GM23338 (cell line): ENCODE measurements around the gene GFER. TPM values are rescaled to one million over a fixed set of nuclear protein-coding genes. Genes with fewer than 3 reads are reported as not detected.

Experiments
- ATAC-seq: fragments of 200-7000 bp; cut with Tn5 transposase; 3 replicates; pipeline ENCODE4 v1.9.1; 2020
- DNase-seq: peaks from one replicate; pipeline ENCODE4 v3.0.0-alpha.2; 2015; ENCODE audit warnings: low spot score
- H2AFZ ChIP-seq: fragments of 200-600 bp; sonication (generic); 2 replicates; pipeline ENCODE4 v1.8.0; 2016; ENCODE audit warnings: antibody characterized with exemption, mild to moderate bottlenecking, moderate library complexity
- H3F3A ChIP-seq: fragments of 200-600 bp; sonication (generic); replicated peaks from 2 replicates; pipeline ENCODE4 v1.8.0; 2017; ENCODE audit warnings: antibody characterized with exemption, mixed run types, low read depth
- H3K27ac ChIP-seq: fragments of 200-600 bp; sonication (generic); 2 replicates; pipeline ENCODE4 v1.6.1; 2016; ENCODE audit warnings: low read depth
- H3K27me3 ChIP-seq: fragments of 200-600 bp; sonication (generic); 2 replicates; pipeline ENCODE4 v1.8.0; 2016; ENCODE audit warnings: mild to moderate bottlenecking, mixed run types, moderate library complexity; ENCODE audit not compliant: insufficient read depth
- H3K36me3 ChIP-seq: fragments of 200-600 bp; sonication (generic); 2 replicates; pipeline ENCODE4 v1.8.0; 2016; ENCODE audit warnings: mild to moderate bottlenecking; ENCODE audit not compliant: insufficient read depth
- H3K4me1 ChIP-seq: fragments of 200-600 bp; sonication (generic); 2 replicates; pipeline ENCODE4 v1.8.0; 2016; ENCODE audit warnings: mild to moderate bottlenecking, moderate library complexity; ENCODE audit not compliant: insufficient read depth
- H3K4me2 ChIP-seq: fragments of 200-600 bp; sonication (generic); 2 replicates; pipeline ENCODE4 v1.7.1; 2017; ENCODE audit warnings: mixed run types
- H3K4me3 ChIP-seq: fragments of 200-600 bp; sonication (generic); 2 replicates; pipeline ENCODE4 v1.6.1; 2016; ENCODE audit warnings: mixed run types
- H3K79me2 ChIP-seq: fragments of 200-600 bp; sonication (generic); replicated peaks from 2 replicates; pipeline ENCODE4 v1.8.0; 2017; ENCODE audit warnings: mild to moderate bottlenecking; ENCODE audit not compliant: insufficient read depth
- H3K9me2 ChIP-seq: fragments of 200-600 bp; sonication (generic); 2 replicates; pipeline ENCODE4 v1.8.0; 2017; ENCODE audit not compliant: insufficient read depth
- H4K20me1 ChIP-seq: fragments of 200-600 bp; sonication (generic); replicated peaks from 2 replicates; pipeline ENCODE4 v1.8.0; 2017; ENCODE audit warnings: mild to moderate bottlenecking; ENCODE audit not compliant: insufficient read depth
- H3K27ac Mint-ChIP-seq: 2 replicates; pipeline ENCODE4 v1.8.0; 2020; ENCODE audit warnings: inconsistent platforms, mild to moderate bottlenecking, moderate library complexity, mixed read lengths
- H3K27me3 Mint-ChIP-seq: 3 replicates; pipeline ENCODE4 v1.8.0; 2022; ENCODE audit warnings: low read depth, mild to moderate bottlenecking, moderate library complexity, mixed read lengths, inconsistent platforms; ENCODE audit not compliant: insufficient read depth, poor library complexity
- H3K36me3 Mint-ChIP-seq: 3 replicates; pipeline ENCODE4 v1.8.0; 2021; ENCODE audit warnings: low read depth, mild to moderate bottlenecking, inconsistent platforms, moderate library complexity, mixed read lengths
- H3K4me1 Mint-ChIP-seq: 3 replicates; pipeline ENCODE4 v1.8.0; 2020; ENCODE audit warnings: mild to moderate bottlenecking, inconsistent platforms, mixed read lengths
- H3K4me3 Mint-ChIP-seq: 3 replicates; pipeline ENCODE4 v1.8.0; 2021; ENCODE audit warnings: moderate library complexity, mild to moderate bottlenecking, inconsistent platforms, mixed read lengths
- H3K9me3 Mint-ChIP-seq: 3 replicates; pipeline ENCODE4 v1.8.0; 2020; ENCODE audit warnings: moderate library complexity, mild to moderate bottlenecking, inconsistent platforms, mixed read lengths
- CTCF ChIP-seq, 2 experiments: fragments of 200-600 bp in 1 of 2; sonication (generic) in 1 of 2; conservative IDR thresholded peaks; 2 replicates each; pipeline versions ENCODE4 v1.5.1 to v1.6.1; 2016 to 2017; ENCODE audit warnings: antibody characterized with exemption in 2 of 2, low read depth in 2 of 2, mild to moderate bottlenecking in 2 of 2, moderate library complexity in 1 of 2
- ETS1 ChIP-seq: IDR thresholded peaks from 2 replicates; pipeline ENCODE4 v1.6.1; 2016; ENCODE audit warnings: antibody characterized with exemption
- EZH2 ChIP-seq: fragments of 200-600 bp; sonication (generic); IDR thresholded peaks from one replicate; pipeline ENCODE4 v1.8.0; 2017; ENCODE audit warnings: antibody characterized with exemption, mild to moderate bottlenecking, low read depth; ENCODE audit not compliant: unreplicated experiment
- EZH2phosphoT487 ChIP-seq: fragments of 200-600 bp; sonication (generic); IDR thresholded peaks from one replicate; pipeline ENCODE4 v1.8.1; 2018; ENCODE audit warnings: antibody characterized with exemption; ENCODE audit not compliant: unreplicated experiment
- NANOG ChIP-seq: IDR thresholded peaks from 2 replicates; pipeline ENCODE4 v1.6.1; 2016; ENCODE audit warnings: antibody characterized with exemption, borderline replicate concordance
- POLR2AphosphoS5 ChIP-seq: IDR thresholded peaks from 2 replicates; pipeline ENCODE4 v1.6.1; 2016; ENCODE audit warnings: antibody characterized with exemption, low read depth
- STAT1 ChIP-seq: IDR thresholded peaks from one replicate; pipeline ENCODE4 v1.6.1; 2016; ENCODE audit warnings: antibody characterized with exemption; ENCODE audit not compliant: unreplicated experiment
- ZNF114 ChIP-seq: fragments of 250-450 bp; sonication (Bioruptor Pico); IDR thresholded peaks from 2 replicates; pipeline ENCODE4 v1.5.0; 2020; ENCODE audit warnings: mild to moderate bottlenecking, moderate library complexity
- polyA plus RNA-seq: library from polyadenylated mRNA; unstranded; fragments of >200 nt; fragmentation: Nextera tagmentation; extraction: Ambion mirVana; gene quantifications from 2 replicates; pipeline ENCODE4 v1.2.1, GENCODE V29; 2016
- total RNA-seq: library from RNA; depleted of rRNA; stranded (reverse); fragments of >200 nt; shearing (Covaris generic); gene quantifications from 2 replicates; pipeline ENCODE4 v1.2.3, GENCODE V29; 2014
- TF ChIP-seq, protein P1 (sequence below): IDR thresholded peaks from one replicate; pipeline ENCODE4 v1.6.1; 2018; ENCODE audit warnings: antibody characterized with exemption; ENCODE audit not compliant: unreplicated experiment

Gene GFER
- total and polyA plus RNA-seq, 2 experiments from 2014 or later, result 40.1 to 64.5 TPM

DNA sequence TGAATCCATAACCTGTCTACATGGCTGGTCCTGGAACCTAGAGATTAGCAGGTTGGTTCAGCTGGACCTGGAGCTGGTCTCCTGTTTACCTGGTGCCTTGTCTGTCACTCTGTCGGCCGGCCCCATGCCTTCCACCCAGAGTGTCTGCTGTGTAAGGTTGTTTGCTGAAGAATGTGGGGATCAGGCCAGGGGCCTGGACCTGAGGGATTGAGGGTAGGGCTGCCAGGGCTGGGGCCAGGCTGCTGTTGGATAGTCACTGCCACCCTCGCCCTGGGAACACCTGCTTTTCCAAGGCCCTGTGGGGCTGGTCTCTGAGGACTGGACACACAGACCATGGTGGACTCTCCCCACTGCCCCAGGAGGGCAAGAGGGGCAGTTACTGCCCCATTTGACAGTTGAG is 44.2 kb downstream of the GFER start (continued):
- TF ChIP-seq, protein P1, sequence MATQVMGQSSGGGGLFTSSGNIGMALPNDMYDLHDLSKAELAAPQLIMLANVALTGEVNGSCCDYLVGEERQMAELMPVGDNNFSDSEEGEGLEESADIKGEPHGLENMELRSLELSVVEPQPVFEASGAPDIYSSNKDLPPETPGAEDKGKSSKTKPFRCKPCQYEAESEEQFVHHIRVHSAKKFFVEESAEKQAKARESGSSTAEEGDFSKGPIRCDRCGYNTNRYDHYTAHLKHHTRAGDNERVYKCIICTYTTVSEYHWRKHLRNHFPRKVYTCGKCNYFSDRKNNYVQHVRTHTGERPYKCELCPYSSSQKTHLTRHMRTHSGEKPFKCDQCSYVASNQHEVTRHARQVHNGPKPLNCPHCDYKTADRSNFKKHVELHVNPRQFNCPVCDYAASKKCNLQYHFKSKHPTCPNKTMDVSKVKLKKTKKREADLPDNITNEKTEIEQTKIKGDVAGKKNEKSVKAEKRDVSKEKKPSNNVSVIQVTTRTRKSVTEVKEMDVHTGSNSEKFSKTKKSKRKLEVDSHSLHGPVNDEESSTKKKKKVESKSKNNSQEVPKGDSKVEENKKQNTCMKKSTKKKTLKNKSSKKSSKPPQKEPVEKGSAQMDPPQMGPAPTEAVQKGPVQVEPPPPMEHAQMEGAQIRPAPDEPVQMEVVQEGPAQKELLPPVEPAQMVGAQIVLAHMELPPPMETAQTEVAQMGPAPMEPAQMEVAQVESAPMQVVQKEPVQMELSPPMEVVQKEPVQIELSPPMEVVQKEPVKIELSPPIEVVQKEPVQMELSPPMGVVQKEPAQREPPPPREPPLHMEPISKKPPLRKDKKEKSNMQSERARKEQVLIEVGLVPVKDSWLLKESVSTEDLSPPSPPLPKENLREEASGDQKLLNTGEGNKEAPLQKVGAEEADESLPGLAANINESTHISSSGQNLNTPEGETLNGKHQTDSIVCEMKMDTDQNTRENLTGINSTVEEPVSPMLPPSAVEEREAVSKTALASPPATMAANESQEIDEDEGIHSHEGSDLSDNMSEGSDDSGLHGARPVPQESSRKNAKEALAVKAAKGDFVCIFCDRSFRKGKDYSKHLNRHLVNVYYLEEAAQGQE, result no peak
- TF ChIP-seq ETS1, result no peak
- no peak for TF ChIP-seq EZH2
- TF ChIP-seq STAT1, result no peak
- no peak for TF ChIP-seq POLR2AphosphoS5
- TF ChIP-seq ZNF114 (CRISPR knock-in tag), result no peak
- no peak for TF ChIP-seq EZH2phosphoT487
- no peak for TF ChIP-seq NANOG

GRCh38 chr16:2028620-2029220 is 44.7 kb downstream of the GFER start:
- Histone ChIP-seq H2AFZ (no peak overlapping the region), H3K36me3 (no peaks in the 10 kb centered on the region), H3K79me2 (no peaks in the 10 kb centered on the region), H3F3A (peaks cover under 1% of the 10 kb centered on the region; the same call in 1 of the 2 replicates), H4K20me1 (no peaks in the 10 kb centered on the region), H3K4me1 (no peaks in the 10 kb centered on the region; the same call in 1 of the 2 replicates), H3K4me3 (no peak overlapping the region), H3K27me3 (peaks cover 36% of the 10 kb centered on the region), H3K9me2 (no peaks in the 10 kb centered on the region), H3K27ac (no peak overlapping the region), H3K4me2 (no peak overlapping the region)
- peaks cover 9% of the 10 kb centered on the region for H3K4me1 Mint-ChIP-seq
- H3K27ac Mint-ChIP-seq, result no peak overlapping the region
- no peak overlapping the region for H3K4me3 Mint-ChIP-seq
- no peaks in the 10 kb centered on the region for H3K36me3 Mint-ChIP-seq
- no peak for TF ChIP-seq CTCF (conservative IDR thresholded peaks at IDR 0.05; ENCODE audit: low read depth in 2 of 2)
- no peak for DNase-seq
- no peaks in the 10 kb centered on the region for H3K9me3 Mint-ChIP-seq
- H3K27me3 Mint-ChIP-seq, result peaks cover 9% of the 10 kb centered on the region
- ATAC-seq, result no peak
